OCI-LY1 (cell line): ENCODE data around the gene GBE1.

Source experiments
- H2AFZ ChIP-seq: fragments of 200-600 bp; sonication (generic), shearing (Covaris generic); 2 replicates; pipeline ENCODE4 v1.6.0; 2014; ENCODE audit warnings: antibody characterized with exemption, mild to moderate bottlenecking, low read length
- H3F3A ChIP-seq: fragments of 200-600 bp; sonication (generic), shearing (Covaris generic); 2 replicates; pipeline ENCODE4 v1.6.0; 2014; ENCODE audit warnings: mild to moderate bottlenecking, antibody characterized with exemption, low read length, moderate library complexity; ENCODE audit not compliant: insufficient read depth
- H3K27ac ChIP-seq: fragments of 200-600 bp; sonication (generic); 2 replicates; pipeline ENCODE4 v1.5.1; 2014; ENCODE audit warnings: low read length, mixed run types, mild to moderate bottlenecking, low read depth; ENCODE audit not compliant: poor library complexity, severe bottlenecking
- H3K27me3 ChIP-seq: fragments of 200-600 bp; sonication (generic); 2 replicates; pipeline ENCODE4 v1.6.0; 2014; ENCODE audit warnings: antibody characterized with exemption, mild to moderate bottlenecking, low read length, moderate library complexity; ENCODE audit not compliant: insufficient read depth
- H3K36me3 ChIP-seq: fragments of 200-600 bp; sonication (generic); 2 replicates; pipeline ENCODE4 v1.6.1; 2014; ENCODE audit warnings: mild to moderate bottlenecking, antibody characterized with exemption, low read length, moderate library complexity, mixed read lengths; ENCODE audit not compliant: insufficient read depth
- H3K4me1 ChIP-seq: fragments of 200-600 bp; sonication (generic); 2 replicates; pipeline ENCODE4 v1.5.1; 2014; ENCODE audit warnings: mild to moderate bottlenecking, low read length, moderate library complexity; ENCODE audit not compliant: insufficient read depth, severe bottlenecking
- H3K4me2 ChIP-seq: fragments of 200-600 bp; sonication (generic), shearing (Covaris generic); 2 replicates; pipeline ENCODE4 v1.6.1; 2014; ENCODE audit warnings: low read length
- H3K4me3 ChIP-seq: fragments of 200-600 bp; sonication (generic); 2 replicates; pipeline ENCODE4 v1.5.1; 2014; ENCODE audit warnings: low read length, low read depth, mild to moderate bottlenecking, mixed read lengths; ENCODE audit not compliant: poor library complexity, severe bottlenecking
- H3K79me2 ChIP-seq: fragments of 200-600 bp; shearing (Covaris generic); 2 replicates; pipeline ENCODE4 v1.6.1; 2016; ENCODE audit warnings: mixed run types, low read length, mixed read lengths; ENCODE audit not compliant: insufficient read depth
- H3K9ac ChIP-seq: fragments of 200-600 bp; sonication (generic), shearing (Covaris generic); 2 replicates; pipeline ENCODE4 v1.6.1; 2014; ENCODE audit warnings: mild to moderate bottlenecking, low read length, mixed read lengths
- H3K9me2 ChIP-seq: fragments of 200-600 bp; sonication (generic), shearing (Covaris generic); 2 replicates; pipeline ENCODE4 v1.6.1; 2014; ENCODE audit warnings: low read depth, mild to moderate bottlenecking, low read length, mixed read lengths
- H3K9me3 ChIP-seq: fragments of 200-600 bp; shearing (Covaris generic); 2 replicates; pipeline ENCODE4 v1.6.1; 2014; ENCODE audit warnings: low read length, mixed read lengths
- H4K20me1 ChIP-seq: fragments of 200-600 bp; sonication (generic), shearing (Covaris generic); 2 replicates; pipeline ENCODE4 v1.6.0; 2016; ENCODE audit warnings: mild to moderate bottlenecking, low read length; ENCODE audit not compliant: insufficient read depth
- EZH2 ChIP-seq: fragments of 200-600 bp; sonication (generic), shearing (Covaris generic); IDR thresholded peaks from 2 replicates; pipeline ENCODE4 v1.8.0; 2017; ENCODE audit warnings: borderline replicate concordance, mixed run types, mild to moderate bottlenecking, antibody characterized with exemption, low read length, moderate library complexity, mixed read lengths
- TF ChIP-seq, protein P1 (sequence below): fragments of 200-600 bp; sonication (generic), shearing (Covaris generic); IDR thresholded peaks from 2 replicates; pipeline ENCODE4 v1.5.1; 2017; ENCODE audit warnings: mild to moderate bottlenecking, antibody characterized with exemption, low read length, moderate library complexity, mixed read lengths

GBE1 gene

DNA sequence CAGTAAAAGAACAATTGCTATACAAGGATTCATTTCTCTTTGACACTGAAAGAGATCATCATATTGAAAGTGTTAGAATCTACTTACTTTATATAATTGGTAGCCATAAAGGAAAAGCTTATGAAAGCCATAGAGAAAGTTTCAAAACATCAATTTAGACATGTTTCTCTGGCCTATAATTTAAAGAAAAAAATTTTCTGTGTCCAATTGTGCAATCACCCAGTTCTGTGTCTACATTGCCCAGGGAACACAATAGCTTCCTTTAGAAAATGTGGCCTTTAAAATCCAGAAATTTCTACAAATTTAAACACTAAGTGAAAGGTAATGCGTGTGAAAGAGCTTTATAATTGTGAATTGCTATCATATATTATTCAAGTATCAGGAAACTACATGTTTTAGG, 259.2 kb downstream of the GBE1 start:
- Histone ChIP-seq H3K9me2 (no peaks in the 10 kb centered on the region), H3F3A (no peaks in the 10 kb centered on the region), H3K9me3 (no peaks in the 10 kb centered on the region), H3K27ac (no peak overlapping the region), H3K4me2 (no peak overlapping the region), H3K9ac (no peak overlapping the region), H3K36me3 (no peaks in the 10 kb centered on the region), H3K4me1 (no peaks in the 10 kb centered on the region), H2AFZ (no peak overlapping the region), H3K27me3 (no peaks in the 10 kb centered on the region), H3K4me3 (no peak overlapping the region), H3K79me2 (no peaks in the 10 kb centered on the region), H4K20me1 (no peaks in the 10 kb centered on the region)
- TF ChIP-seq EZH2, result no peak
- TF ChIP-seq, protein P1, sequence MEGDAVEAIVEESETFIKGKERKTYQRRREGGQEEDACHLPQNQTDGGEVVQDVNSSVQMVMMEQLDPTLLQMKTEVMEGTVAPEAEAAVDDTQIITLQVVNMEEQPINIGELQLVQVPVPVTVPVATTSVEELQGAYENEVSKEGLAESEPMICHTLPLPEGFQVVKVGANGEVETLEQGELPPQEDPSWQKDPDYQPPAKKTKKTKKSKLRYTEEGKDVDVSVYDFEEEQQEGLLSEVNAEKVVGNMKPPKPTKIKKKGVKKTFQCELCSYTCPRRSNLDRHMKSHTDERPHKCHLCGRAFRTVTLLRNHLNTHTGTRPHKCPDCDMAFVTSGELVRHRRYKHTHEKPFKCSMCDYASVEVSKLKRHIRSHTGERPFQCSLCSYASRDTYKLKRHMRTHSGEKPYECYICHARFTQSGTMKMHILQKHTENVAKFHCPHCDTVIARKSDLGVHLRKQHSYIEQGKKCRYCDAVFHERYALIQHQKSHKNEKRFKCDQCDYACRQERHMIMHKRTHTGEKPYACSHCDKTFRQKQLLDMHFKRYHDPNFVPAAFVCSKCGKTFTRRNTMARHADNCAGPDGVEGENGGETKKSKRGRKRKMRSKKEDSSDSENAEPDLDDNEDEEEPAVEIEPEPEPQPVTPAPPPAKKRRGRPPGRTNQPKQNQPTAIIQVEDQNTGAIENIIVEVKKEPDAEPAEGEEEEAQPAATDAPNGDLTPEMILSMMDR, result no peak

DNA sequence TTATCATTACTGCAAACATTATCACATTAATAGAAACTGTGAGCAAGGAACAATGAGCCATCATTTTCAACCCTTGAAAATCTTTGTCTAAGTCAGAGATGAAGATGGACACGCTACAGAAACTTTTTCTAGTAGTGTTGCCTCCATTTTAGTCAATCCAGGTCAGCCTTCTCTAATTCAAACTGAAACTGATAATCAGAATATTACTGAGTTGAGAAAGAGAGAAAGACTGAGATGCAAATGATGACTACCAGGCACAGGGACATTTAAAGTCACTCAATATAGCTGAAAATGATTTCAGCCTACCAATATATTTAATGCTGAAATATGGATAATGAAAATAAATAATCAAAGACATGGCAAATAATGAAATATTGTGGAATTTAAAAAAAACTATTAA, 261.4 kb downstream of the GBE1 start:
- H3K36me3 ChIP-seq, result no peaks in the 10 kb centered on the region
- H3K4me2 ChIP-seq, result no peak overlapping the region
- H4K20me1 ChIP-seq, result no peaks in the 10 kb centered on the region
- H3K9ac ChIP-seq, result no peak overlapping the region
- no peaks in the 10 kb centered on the region for H3K9me2 ChIP-seq
- H3K79me2 ChIP-seq, result no peaks in the 10 kb centered on the region
- no peak overlapping the region for H3K27ac ChIP-seq
- no peak overlapping the region for H2AFZ ChIP-seq
- no peak overlapping the region for H3K4me3 ChIP-seq
- no peaks in the 10 kb centered on the region for H3K4me1 ChIP-seq
- TF ChIP-seq EZH2, result no peak
- TF ChIP-seq, protein P1, result no peak
- no peaks in the 10 kb centered on the region for H3K9me3 ChIP-seq
- H3K27me3 ChIP-seq, result no peaks in the 10 kb centered on the region
- H3F3A ChIP-seq, result no peaks in the 10 kb centered on the region

DNA sequence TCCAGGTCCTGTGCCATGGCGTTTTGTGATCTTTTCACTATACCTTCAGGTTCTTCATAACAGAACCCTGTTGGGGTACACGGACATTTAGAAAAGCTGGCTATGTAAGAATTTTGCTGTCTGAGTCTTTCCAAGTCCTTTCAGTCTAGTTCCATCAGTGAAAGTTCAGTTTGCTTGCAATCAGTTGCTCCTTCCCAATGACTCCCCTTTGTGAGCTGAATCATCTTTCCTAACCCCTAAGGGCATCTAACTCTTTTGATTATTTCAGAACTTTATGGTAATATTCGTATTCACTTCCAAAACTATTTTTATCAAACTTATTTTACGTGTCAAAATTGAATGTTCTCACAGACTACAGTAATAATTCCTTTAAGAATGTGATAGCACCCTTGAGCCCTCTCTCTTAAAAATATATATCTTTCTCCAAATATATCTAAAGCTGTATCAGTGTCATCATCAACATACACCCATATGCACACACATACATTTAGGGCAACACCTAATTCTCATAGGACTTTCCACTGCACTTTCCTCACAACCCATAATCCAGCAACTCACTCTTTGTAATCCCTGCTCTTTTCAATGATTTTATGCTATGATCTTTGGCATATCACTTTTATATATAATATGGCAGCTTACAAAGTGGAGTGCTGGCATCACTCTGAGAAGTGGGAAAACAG, 263.7 kb downstream of the GBE1 start:
- TF ChIP-seq EZH2, result no peak
- TF ChIP-seq, protein P1, result no peak
- Histone ChIP-seq H4K20me1 (no peaks in the 10 kb centered on the region), H3K4me2 (no peak overlapping the region), H3K4me3 (no peak overlapping the region), H3K79me2 (no peaks in the 10 kb centered on the region), H3K27me3 (no peaks in the 10 kb centered on the region), H3F3A (no peaks in the 10 kb centered on the region), H3K4me1 (no peaks in the 10 kb centered on the region), H3K36me3 (no peaks in the 10 kb centered on the region), H3K9ac (no peak overlapping the region), H3K9me3 (no peaks in the 10 kb centered on the region), H3K9me2 (no peaks in the 10 kb centered on the region), H2AFZ (no peak overlapping the region), H3K27ac (no peak overlapping the region)
